Measurements from ENCODE around the gene SLC15A4.

- TF ChIP-seq, protein P1, sequence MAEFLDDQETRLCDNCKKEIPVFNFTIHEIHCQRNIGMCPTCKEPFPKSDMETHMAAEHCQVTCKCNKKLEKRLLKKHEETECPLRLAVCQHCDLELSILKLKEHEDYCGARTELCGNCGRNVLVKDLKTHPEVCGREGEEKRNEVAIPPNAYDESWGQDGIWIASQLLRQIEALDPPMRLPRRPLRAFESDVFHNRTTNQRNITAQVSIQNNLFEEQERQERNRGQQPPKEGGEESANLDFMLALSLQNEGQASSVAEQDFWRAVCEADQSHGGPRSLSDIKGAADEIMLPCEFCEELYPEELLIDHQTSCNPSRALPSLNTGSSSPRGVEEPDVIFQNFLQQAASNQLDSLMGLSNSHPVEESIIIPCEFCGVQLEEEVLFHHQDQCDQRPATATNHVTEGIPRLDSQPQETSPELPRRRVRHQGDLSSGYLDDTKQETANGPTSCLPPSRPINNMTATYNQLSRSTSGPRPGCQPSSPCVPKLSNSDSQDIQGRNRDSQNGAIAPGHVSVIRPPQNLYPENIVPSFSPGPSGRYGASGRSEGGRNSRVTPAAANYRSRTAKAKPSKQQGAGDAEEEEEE (CRISPR knock-in tag; IDR thresholded peaks at IDR 0.05; ENCODE audit: borderline replicate concordance), result no peak
- TF ChIP-seq SOX6 (IDR thresholded peaks at IDR 0.05), result no peak
- TF ChIP-seq SOX6 (CRISPR knock-in tag; IDR thresholded peaks at IDR 0.05), result no peak
- TF ChIP-seq MEIS1 (CRISPR knock-in tag; IDR thresholded peaks at IDR 0.05; ENCODE audit: borderline replicate concordance), result no peak
- TF ChIP-seq, protein P2, sequence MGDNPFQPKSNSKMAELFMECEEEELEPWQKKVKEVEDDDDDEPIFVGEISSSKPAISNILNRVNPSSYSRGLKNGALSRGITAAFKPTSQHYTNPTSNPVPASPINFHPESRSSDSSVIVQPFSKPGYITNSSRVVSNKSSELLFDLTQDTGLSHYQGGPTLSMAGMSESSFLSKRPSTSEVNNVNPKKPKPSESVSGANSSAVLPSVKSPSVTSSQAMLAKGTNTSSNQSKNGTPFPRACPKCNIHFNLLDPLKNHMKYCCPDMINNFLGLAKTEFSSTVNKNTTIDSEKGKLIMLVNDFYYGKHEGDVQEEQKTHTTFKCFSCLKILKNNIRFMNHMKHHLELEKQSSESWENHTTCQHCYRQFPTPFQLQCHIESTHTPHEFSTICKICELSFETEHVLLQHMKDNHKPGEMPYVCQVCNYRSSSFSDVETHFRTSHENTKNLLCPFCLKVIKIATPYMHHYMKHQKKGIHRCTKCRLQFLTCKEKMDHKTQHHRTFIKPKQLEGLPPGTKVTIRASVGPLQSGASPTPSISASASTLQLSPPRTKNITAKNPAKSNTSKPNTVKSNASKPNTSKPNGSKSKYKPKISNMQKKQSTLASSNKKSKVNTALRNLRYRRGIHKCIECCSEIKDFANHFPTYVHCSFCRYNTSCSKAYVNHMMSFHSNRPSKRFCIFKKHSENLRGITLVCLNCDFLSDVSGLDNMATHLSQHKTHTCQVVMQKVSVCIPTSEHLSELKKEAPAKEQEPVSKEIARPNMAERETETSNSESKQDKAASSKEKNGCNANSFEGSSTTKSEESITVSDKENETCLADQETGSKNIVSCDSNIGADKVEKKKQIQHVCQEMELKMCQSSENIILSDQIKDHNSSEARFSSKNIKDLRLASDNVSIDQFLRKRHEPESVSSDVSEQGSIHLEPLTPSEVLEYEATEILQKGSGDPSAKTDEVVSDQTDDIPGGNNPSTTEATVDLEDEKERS (CRISPR knock-in tag; IDR thresholded peaks at IDR 0.05), result no peak
- no peak for TF ChIP-seq CREB1 (IDR thresholded peaks at IDR 0.05)
- no peak for TF ChIP-seq CREB1 (CRISPR knock-in tag; IDR thresholded peaks at IDR 0.05)
These were observed 20.0 kb downstream of the SLC15A4 start for GRCh38 chr12:128803788-128804187.
